Prostate gland (tissue), 2 donors: ENCODE data around the gene JMJD1C.

Experiments
- POLR2A ChIP-seq: fragments of 450-650 bp; IDR thresholded peaks from one replicate; pipeline ENCODE4 v1.6.1; 2016; ENCODE audit warnings: antibody characterized with exemption, mild to moderate bottlenecking
- POLR2AphosphoS5 ChIP-seq: sonication (generic); formaldehyde crosslinking; IDR thresholded peaks from one replicate; pipeline ENCODE4 v1.6.1; 2017; ENCODE audit warnings: antibody characterized with exemption
- TF ChIP-seq, protein P1 (sequence below), 4 experiments: fragments of 200-600 bp in 2 of 4; fragments of 450-650 bp in 2 of 4; sonication (generic) in 2 of 4; IDR thresholded peaks; 1 replicate in 3 of 4; 2 replicates in 1 of 4; pipeline ENCODE4 v1.5.1; 2016 to 2019; ENCODE audit warnings: antibody characterized with exemption in 4 of 4, mild to moderate bottlenecking in 2 of 4, moderate library complexity in 2 of 4

DNA sequence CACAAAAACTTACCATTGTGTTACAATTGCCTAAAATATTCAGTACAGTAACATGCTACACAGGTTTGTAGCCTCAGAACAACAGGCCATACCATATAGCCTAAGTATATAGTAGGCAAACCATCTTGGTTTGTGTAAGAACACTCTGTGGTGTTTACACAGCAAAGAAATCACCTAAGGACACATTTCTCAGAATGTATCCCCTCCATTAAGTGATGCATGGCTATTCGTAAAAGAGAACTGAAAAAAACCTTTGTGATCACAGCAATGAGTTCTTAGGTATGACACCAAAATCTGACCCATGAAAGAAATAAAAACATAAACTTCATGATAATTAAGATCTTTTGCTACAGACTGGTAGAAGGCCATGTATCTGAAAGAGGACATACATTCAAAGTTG, 121.5 kb downstream of the JMJD1C start:
- TF ChIP-seq POLR2AphosphoS5 = no peak
- TF ChIP-seq, protein P1, sequence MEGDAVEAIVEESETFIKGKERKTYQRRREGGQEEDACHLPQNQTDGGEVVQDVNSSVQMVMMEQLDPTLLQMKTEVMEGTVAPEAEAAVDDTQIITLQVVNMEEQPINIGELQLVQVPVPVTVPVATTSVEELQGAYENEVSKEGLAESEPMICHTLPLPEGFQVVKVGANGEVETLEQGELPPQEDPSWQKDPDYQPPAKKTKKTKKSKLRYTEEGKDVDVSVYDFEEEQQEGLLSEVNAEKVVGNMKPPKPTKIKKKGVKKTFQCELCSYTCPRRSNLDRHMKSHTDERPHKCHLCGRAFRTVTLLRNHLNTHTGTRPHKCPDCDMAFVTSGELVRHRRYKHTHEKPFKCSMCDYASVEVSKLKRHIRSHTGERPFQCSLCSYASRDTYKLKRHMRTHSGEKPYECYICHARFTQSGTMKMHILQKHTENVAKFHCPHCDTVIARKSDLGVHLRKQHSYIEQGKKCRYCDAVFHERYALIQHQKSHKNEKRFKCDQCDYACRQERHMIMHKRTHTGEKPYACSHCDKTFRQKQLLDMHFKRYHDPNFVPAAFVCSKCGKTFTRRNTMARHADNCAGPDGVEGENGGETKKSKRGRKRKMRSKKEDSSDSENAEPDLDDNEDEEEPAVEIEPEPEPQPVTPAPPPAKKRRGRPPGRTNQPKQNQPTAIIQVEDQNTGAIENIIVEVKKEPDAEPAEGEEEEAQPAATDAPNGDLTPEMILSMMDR (IDR thresholded peaks at IDR 0.05) = no peak
- no peak for TF ChIP-seq POLR2A
